Measurements from ENCODE around the gene UNC13D.

DNA sequence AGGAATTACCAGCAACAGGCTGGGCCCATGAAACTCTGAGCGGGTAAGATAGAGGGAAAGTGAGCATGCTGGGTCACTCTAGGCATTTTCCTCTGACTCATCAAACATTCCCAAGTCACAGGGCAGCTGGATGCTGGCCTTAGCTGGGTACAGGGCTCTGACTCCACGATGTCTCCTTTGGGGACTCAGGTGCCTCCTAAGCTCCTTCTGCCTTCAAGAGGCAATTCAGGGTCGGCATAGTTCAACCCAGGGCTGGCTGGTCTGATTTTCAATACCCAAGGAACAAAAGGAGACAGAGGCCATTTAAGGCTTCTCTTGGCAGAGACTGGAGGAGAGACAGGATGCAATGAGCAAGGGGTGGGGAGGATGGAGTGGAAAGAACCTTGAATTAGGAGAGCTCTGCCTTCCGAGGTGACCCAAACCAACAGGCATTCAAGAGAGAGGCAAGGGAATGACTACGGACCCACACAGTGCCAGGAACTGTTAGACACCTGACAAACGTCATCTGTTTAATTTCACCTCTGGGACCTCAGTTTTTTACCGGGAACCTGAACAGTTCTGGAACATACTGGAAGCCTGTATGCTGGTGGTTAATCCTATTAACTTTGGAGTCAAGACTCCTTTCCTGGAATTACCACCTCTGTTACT lies 10.0 kb upstream of the UNC13D start:
- TF ChIP-seq GABPA (tag; conservative IDR thresholded peaks at IDR 0.05; ENCODE audit: low read depth), result no peak
- TF ChIP-seq, protein P1, sequence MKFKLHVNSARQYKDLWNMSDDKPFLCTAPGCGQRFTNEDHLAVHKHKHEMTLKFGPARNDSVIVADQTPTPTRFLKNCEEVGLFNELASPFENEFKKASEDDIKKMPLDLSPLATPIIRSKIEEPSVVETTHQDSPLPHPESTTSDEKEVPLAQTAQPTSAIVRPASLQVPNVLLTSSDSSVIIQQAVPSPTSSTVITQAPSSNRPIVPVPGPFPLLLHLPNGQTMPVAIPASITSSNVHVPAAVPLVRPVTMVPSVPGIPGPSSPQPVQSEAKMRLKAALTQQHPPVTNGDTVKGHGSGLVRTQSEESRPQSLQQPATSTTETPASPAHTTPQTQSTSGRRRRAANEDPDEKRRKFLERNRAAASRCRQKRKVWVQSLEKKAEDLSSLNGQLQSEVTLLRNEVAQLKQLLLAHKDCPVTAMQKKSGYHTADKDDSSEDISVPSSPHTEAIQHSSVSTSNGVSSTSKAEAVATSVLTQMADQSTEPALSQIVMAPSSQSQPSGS (CRISPR knock-in tag; IDR thresholded peaks at IDR 0.05), result no peak
- no peak for TF ChIP-seq FOXK1 (CRISPR knock-in tag; IDR thresholded peaks at IDR 0.05; ENCODE audit: borderline replicate concordance)
